ENCODE results near the gene TMEM156. TPM values are rescaled to one million over a fixed set of nuclear protein-coding genes. Genes with fewer than 3 reads are reported as not detected.

The TMEM156 gene
- total RNA-seq, 3 donors from 2014 or later: 0.44 to 1.3 (median 0.94) TPM

GRCh38 chr4:38920677-38921076, 111.5 kb downstream of the TMEM156 start:
- no peaks in the 10 kb centered on the region for H3K9me3 ChIP-seq
- no peak for TF ChIP-seq CTCF (IDR thresholded peaks at IDR 0.05)
- no peaks in the 10 kb centered on the region for H3K36me3 ChIP-seq (ENCODE audit: low read depth)
- ATAC-seq (no peak), DNase-seq (no peak)
- no peaks in the 10 kb centered on the region for H3K4me1 ChIP-seq (ENCODE audit: low read depth)
- intact Hi-C loops (cut with DNase I, micrococcal nuclease): no loop called here
- no peak overlapping the region for H3K4me3 ChIP-seq

- DNase-seq: no peak
- no peak for ATAC-seq
- Histone ChIP-seq H3K36me3 (ENCODE audit: low read depth) (no peaks in the 10 kb centered on the region), H3K9me3 (no peaks in the 10 kb centered on the region), H3K4me1 (ENCODE audit: low read depth) (no peaks in the 10 kb centered on the region), H3K4me3 (no peak overlapping the region)
- no peak for TF ChIP-seq CTCF (IDR thresholded peaks at IDR 0.05)
- intact Hi-C loops (cut with DNase I, micrococcal nuclease): no loop called here
Measured at GRCh38 chr4:38920186-38920585, 112.0 kb downstream of the TMEM156 start.

- no peaks in the 10 kb centered on the region for H3K9me3 ChIP-seq
- H3K4me1 ChIP-seq (ENCODE audit: low read depth): no peaks in the 10 kb centered on the region
- H3K4me3 ChIP-seq: no peak overlapping the region
- no peak for TF ChIP-seq CTCF (IDR thresholded peaks at IDR 0.05)
- ATAC-seq: no peak
- no peak for DNase-seq
- intact Hi-C loops (cut with DNase I, micrococcal nuclease): no loop called here
- no peaks in the 10 kb centered on the region for H3K36me3 ChIP-seq (ENCODE audit: low read depth)
Measured at GRCh38 chr4:38919494-38919893, 112.7 kb downstream of the TMEM156 start.

- TF ChIP-seq CTCF (IDR thresholded peaks at IDR 0.05): no peak
- intact Hi-C loops (cut with DNase I, micrococcal nuclease): no loop called here
- Histone ChIP-seq H3K9me3 (no peaks in the 10 kb centered on the region), H3K4me1 (ENCODE audit: low read depth) (no peaks in the 10 kb centered on the region), H3K36me3 (ENCODE audit: low read depth) (no peaks in the 10 kb centered on the region), H3K4me3 (no peak overlapping the region)
- no peak for ATAC-seq
- DNase-seq: no peak
Measured at GRCh38 chr4:38917481-38918025, 114.7 kb downstream of the TMEM156 start.

Other genes with a start within 250 kb of the TMEM156 start
- under 1 TPM; 0.17 to 0.46 (median 0.25) TPM for gene TLR10, start 249.4 kb downstream of the TMEM156 start, total RNA-seq
- 1 to 10 TPM; 7.3 to 9.3 (median 7.7) TPM for gene TLR1, start 227.6 kb downstream of the TMEM156 start, total RNA-seq
- gene TLR6, start 175.6 kb downstream of the TMEM156 start, total RNA-seq: 1 to 10 TPM; 1.3 to 3.6 (median 2.3) TPM
- 10 to 100 TPM; 59.1 to 94.7 (median 62.5) TPM for gene FAM114A1, start 164.6 kb downstream of the TMEM156 start, total RNA-seq
- gene KLHL5, start 29.8 kb upstream of the TMEM156 start, total RNA-seq: 10 to 100 TPM in 2 of 3 donors, 1 to 10 TPM in 1; 2.5 to 94.8 (median 15.2) TPM
- gene WDR19, start 150.1 kb upstream of the TMEM156 start, total RNA-seq: 10 to 100 TPM in 2 of 3 donors, 1 to 10 TPM in 1; 6.7 to 29.5 (median 12.0) TPM